RPMI8226 (cell line): ENCODE measurements around the gene ALDH3A1.

ENCODE experiments used
- DNase-seq: peaks from one replicate; pipeline ENCODE4 v3.0.0-alpha.2; 2015

The ALDH3A1 gene

GRCh38 chr17:19702217-19702641 is 45.9 kb downstream of the ALDH3A1 start:
- no peak for DNase-seq
